ENCODE results near the gene RASA2. TPM values are rescaled to one million over a fixed set of nuclear protein-coding genes. Genes with fewer than 3 reads are reported as not detected.
A peak's percentile ranks its signal among the peaks of the same experiment; 100 is the strongest.

The RASA2 gene
- total and polyA plus RNA-seq, 9 of the 15 experiments (the other 6 are each of a cell fraction or from before 2014, with no cell fraction given), result 2.0 to 12.8 (median 9.5) TPM

GRCh38 chr3:141441381-141442364 lies 45.2 kb upstream of the RASA2 start (continued):
- TF ChIP-seq, protein P1, sequence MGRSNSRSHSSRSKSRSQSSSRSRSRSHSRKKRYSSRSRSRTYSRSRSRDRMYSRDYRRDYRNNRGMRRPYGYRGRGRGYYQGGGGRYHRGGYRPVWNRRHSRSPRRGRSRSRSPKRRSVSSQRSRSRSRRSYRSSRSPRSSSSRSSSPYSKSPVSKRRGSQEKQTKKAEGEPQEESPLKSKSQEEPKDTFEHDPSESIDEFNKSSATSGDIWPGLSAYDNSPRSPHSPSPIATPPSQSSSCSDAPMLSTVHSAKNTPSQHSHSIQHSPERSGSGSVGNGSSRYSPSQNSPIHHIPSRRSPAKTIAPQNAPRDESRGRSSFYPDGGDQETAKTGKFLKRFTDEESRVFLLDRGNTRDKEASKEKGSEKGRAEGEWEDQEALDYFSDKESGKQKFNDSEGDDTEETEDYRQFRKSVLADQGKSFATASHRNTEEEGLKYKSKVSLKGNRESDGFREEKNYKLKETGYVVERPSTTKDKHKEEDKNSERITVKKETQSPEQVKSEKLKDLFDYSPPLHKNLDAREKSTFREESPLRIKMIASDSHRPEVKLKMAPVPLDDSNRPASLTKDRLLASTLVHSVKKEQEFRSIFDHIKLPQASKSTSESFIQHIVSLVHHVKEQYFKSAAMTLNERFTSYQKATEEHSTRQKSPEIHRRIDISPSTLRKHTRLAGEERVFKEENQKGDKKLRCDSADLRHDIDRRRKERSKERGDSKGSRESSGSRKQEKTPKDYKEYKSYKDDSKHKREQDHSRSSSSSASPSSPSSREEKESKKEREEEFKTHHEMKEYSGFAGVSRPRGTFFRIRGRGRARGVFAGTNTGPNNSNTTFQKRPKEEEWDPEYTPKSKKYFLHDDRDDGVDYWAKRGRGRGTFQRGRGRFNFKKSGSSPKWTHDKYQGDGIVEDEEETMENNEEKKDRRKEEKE (IDR thresholded peaks at IDR 0.05; ENCODE audit: borderline replicate concordance in 1 of 2, control insufficient read depth in 1 of 2, low read depth in 2 of 2, low read length in 1 of 2), result no peak
- TF ChIP-seq POLR2G (IDR thresholded peaks at IDR 0.05; ENCODE audit: low read depth, low read length) (no peak), RBM15 (IDR thresholded peaks at IDR 0.05; ENCODE audit: insufficient read depth, low read length) (no peak), BRD9 (IDR thresholded peaks at IDR 0.05; ENCODE audit: low read depth, partially characterized antibody) (no peak), C11orf30 (IDR thresholded peaks at IDR 0.05; ENCODE audit: low read depth) (peak; percentile 80), XRCC5 (IDR thresholded peaks at IDR 0.05; ENCODE audit: low read depth, low read length) (no peak), TAF15 (IDR thresholded peaks at IDR 0.05; ENCODE audit: low read depth, low read length) (no peak), NR1H2 (CRISPR knock-in tag; IDR thresholded peaks at IDR 0.05) (no peak), MCM3 (IDR thresholded peaks at IDR 0.05) (no peak), KDM1A (IDR thresholded peaks at IDR 0.05) (no peak), HMBOX1 (IDR thresholded peaks at IDR 0.05) (peak; percentile 75), IFI16 (CRISPR knock-in tag; IDR thresholded peaks at IDR 0.05) (no peak), ESRRB (CRISPR knock-in tag; IDR thresholded peaks at IDR 0.05; ENCODE audit: borderline replicate concordance) (no peak), ZNF780A (CRISPR knock-in tag; IDR thresholded peaks at IDR 0.05) (no peak), GTF2E2 (tag; IDR thresholded peaks at IDR 0.05) (no peak), MAFK (IDR thresholded peaks at IDR 0.05; ENCODE audit: low read length) (peak; percentile 66), RFX7 (CRISPR knock-in tag; IDR thresholded peaks at IDR 0.05) (no peak), ETV6 (IDR thresholded peaks at IDR 0.05; ENCODE audit: borderline replicate concordance in 1 of 2, low read depth in 2 of 2, low read length in 1 of 2) (no peak), ETV6 (CRISPR knock-in tag; IDR thresholded peaks at IDR 0.05; ENCODE audit: borderline replicate concordance) (no peak), HMG20A (CRISPR knock-in tag; conservative IDR thresholded peaks at IDR 0.05) (no peak), MAX (CRISPR knock-in tag; IDR thresholded peaks at IDR 0.05) (no peak), GATAD2B (IDR thresholded peaks at IDR 0.05; ENCODE audit: borderline replicate concordance) (no peak), MBD2 (IDR thresholded peaks at IDR 0.05; ENCODE audit: borderline replicate concordance, low read depth) (no peak), RBM39 (optimal IDR thresholded peaks at IDR 0.05; ENCODE audit: low read depth, low read length) (no peak), MYC (IDR thresholded peaks at IDR 0.05; ENCODE audit: low read depth, low read length) (no peak), MYC (CRISPR knock-in tag; IDR thresholded peaks at IDR 0.05; ENCODE audit: borderline replicate concordance, low read depth) (no peak)

Data from K562 (cell line).